IPS-18a (cell line): Measurements from ENCODE around the gene COMMD1.
"Not testable (repeated sequence)": the region's sequence is repeated elsewhere in the genome, so short reads cannot be mapped to it uniquely, and the experiment has no call there.

Experiments
- H3K27ac ChIP-seq: one replicate; pipeline ENCODE4 v1.5.1; 2013; ENCODE audit warnings: low read length
- H3K27me3 ChIP-seq: one replicate; pipeline ENCODE4 v1.6.1; 2013; ENCODE audit warnings: mild to moderate bottlenecking, low read length; ENCODE audit not compliant: control insufficient read depth, insufficient read depth
- H3K36me3 ChIP-seq: one replicate; pipeline ENCODE4 v1.6.1; 2013; ENCODE audit warnings: low read depth, low read length; ENCODE audit not compliant: control insufficient read depth
- H3K4me1 ChIP-seq: one replicate; pipeline ENCODE4 v1.6.1; 2013; ENCODE audit warnings: low read depth, low read length; ENCODE audit not compliant: control insufficient read depth
- H3K4me3 ChIP-seq: one replicate; pipeline ENCODE4 v1.5.1; 2013; ENCODE audit warnings: low read length
- H3K9ac ChIP-seq: one replicate; pipeline ENCODE4 v1.6.1; 2013; ENCODE audit warnings: mild to moderate bottlenecking, low read length, moderate library complexity
- H3K9me3 ChIP-seq: one replicate; pipeline ENCODE4 v1.6.1; 2013; ENCODE audit warnings: low read depth, low read length; ENCODE audit not compliant: control insufficient read depth

COMMD1 gene

GRCh38 chr2:62001431-62001830 lies 96.0 kb downstream of the COMMD1 start:
- Histone ChIP-seq H3K4me3 (no peak overlapping the region), H3K27me3 (no peaks in the 10 kb centered on the region), H3K27ac (no peak overlapping the region), H3K4me1 (no peaks in the 10 kb centered on the region), H3K9ac (no peak overlapping the region), H3K36me3 (no peaks in the 10 kb centered on the region), H3K9me3 (no peaks in the 10 kb centered on the region)

- not testable (repeated sequence) for H3K27me3 ChIP-seq, H3K9ac ChIP-seq, H3K9me3 ChIP-seq, H3K27ac ChIP-seq, H3K4me3 ChIP-seq, H3K4me1 ChIP-seq, H3K36me3 ChIP-seq
These were observed 99.0 kb downstream of the COMMD1 start for GRCh38 chr2:62004428-62004827.

GRCh38 chr2:62007555-62007954 lies 102.1 kb downstream of the COMMD1 start:
- H3K27ac ChIP-seq: no peak overlapping the region
- no peaks in the 10 kb centered on the region for H3K36me3 ChIP-seq
- H3K9ac ChIP-seq: no peak overlapping the region
- H3K9me3 ChIP-seq: no peaks in the 10 kb centered on the region
- no peaks in the 10 kb centered on the region for H3K27me3 ChIP-seq
- no peak overlapping the region for H3K4me3 ChIP-seq
- no peaks in the 10 kb centered on the region for H3K4me1 ChIP-seq

- Histone ChIP-seq H3K4me1 (no peaks in the 10 kb centered on the region), H3K27ac (no peak overlapping the region), H3K36me3 (no peaks in the 10 kb centered on the region), H3K4me3 (no peak overlapping the region), H3K9me3 (no peaks in the 10 kb centered on the region), H3K27me3 (no peaks in the 10 kb centered on the region), H3K9ac (no peak overlapping the region)
These were observed 105.3 kb downstream of the COMMD1 start for GRCh38 chr2:62010632-62011256.

- no peaks in the 10 kb centered on the region for H3K36me3 ChIP-seq
- H3K4me1 ChIP-seq: no peaks in the 10 kb centered on the region
- no peaks in the 10 kb centered on the region for H3K27me3 ChIP-seq
- no peak overlapping the region for H3K9ac ChIP-seq
- no peak overlapping the region for H3K4me3 ChIP-seq
- H3K9me3 ChIP-seq: no peaks in the 10 kb centered on the region
- no peak overlapping the region for H3K27ac ChIP-seq
These were observed 108.2 kb downstream of the COMMD1 start for GRCh38 chr2:62013641-62014040.

- Histone ChIP-seq H3K27me3 (no peaks in the 10 kb centered on the region), H3K9me3 (no peaks in the 10 kb centered on the region), H3K27ac (no peak overlapping the region), H3K9ac (no peak overlapping the region), H3K4me1 (no peaks in the 10 kb centered on the region), H3K36me3 (no peaks in the 10 kb centered on the region), H3K4me3 (no peak overlapping the region)
These were observed 108.6 kb downstream of the COMMD1 start for GRCh38 chr2:62014102-62014501.

- no peaks in the 10 kb centered on the region for H3K27me3 ChIP-seq
- H3K9me3 ChIP-seq: no peaks in the 10 kb centered on the region
- H3K9ac ChIP-seq: no peak overlapping the region
- no peak overlapping the region for H3K27ac ChIP-seq
- no peak overlapping the region for H3K4me3 ChIP-seq
- no peaks in the 10 kb centered on the region for H3K4me1 ChIP-seq
- H3K36me3 ChIP-seq: no peaks in the 10 kb centered on the region
These were observed 111.5 kb downstream of the COMMD1 start for GRCh38 chr2:62016957-62017356.

- Histone ChIP-seq H3K4me3 (no peak overlapping the region), H3K9me3 (no peaks in the 10 kb centered on the region)
These were observed 124.4 kb downstream of the COMMD1 start for GRCh38 chr2:62029910-62030309.

GRCh38 chr2:62030902-62031301 lies 125.4 kb downstream of the COMMD1 start:
- Histone ChIP-seq H3K27me3 (no peaks in the 10 kb centered on the region), H3K9ac (no peak overlapping the region), H3K4me1 (peaks cover 4% of the 10 kb centered on the region), H3K36me3 (no peaks in the 10 kb centered on the region), H3K4me3 (no peak overlapping the region), H3K27ac (no peak overlapping the region), H3K9me3 (no peaks in the 10 kb centered on the region)

More at GRCh38 chr2:62029910-62030309, 124.4 kb downstream of the COMMD1 start:
- H3K4me1 ChIP-seq: peaks cover 4% of the 10 kb centered on the region
- no peaks in the 10 kb centered on the region for H3K36me3 ChIP-seq
- no peak overlapping the region for H3K27ac ChIP-seq
- no peak overlapping the region for H3K9ac ChIP-seq
- H3K27me3 ChIP-seq: no peaks in the 10 kb centered on the region

GRCh38 chr2:62032096-62032495 lies 126.6 kb downstream of the COMMD1 start:
- no peaks in the 10 kb centered on the region for H3K27me3 ChIP-seq
- no peak overlapping the region for H3K9ac ChIP-seq
- H3K4me1 ChIP-seq: peaks cover 4% of the 10 kb centered on the region
- no peak overlapping the region for H3K4me3 ChIP-seq
- no peaks in the 10 kb centered on the region for H3K9me3 ChIP-seq
- H3K27ac ChIP-seq: no peak overlapping the region
- H3K36me3 ChIP-seq: no peaks in the 10 kb centered on the region

- no peaks in the 10 kb centered on the region for H3K36me3 ChIP-seq
- H3K9ac ChIP-seq: no peak overlapping the region
- H3K27me3 ChIP-seq: no peaks in the 10 kb centered on the region
- no peaks in the 10 kb centered on the region for H3K9me3 ChIP-seq
- H3K4me3 ChIP-seq: no peak overlapping the region
- H3K27ac ChIP-seq: no peak overlapping the region
- peaks cover 4% of the 10 kb centered on the region for H3K4me1 ChIP-seq
These were observed 129.2 kb downstream of the COMMD1 start for GRCh38 chr2:62034715-62035114.

- Histone ChIP-seq H3K4me1 (peaks cover 4% of the 10 kb centered on the region), H3K27me3 (no peaks in the 10 kb centered on the region), H3K27ac (no peak overlapping the region), H3K9me3 (no peaks in the 10 kb centered on the region), H3K4me3 (no peak overlapping the region), H3K36me3 (no peaks in the 10 kb centered on the region), H3K9ac (no peak overlapping the region)
These were observed 130.8 kb downstream of the COMMD1 start for GRCh38 chr2:62036229-62036628.
